K562 (cell line): ENCODE results near the gene CD22. TPM values are rescaled to one million over a fixed set of nuclear protein-coding genes. Genes with fewer than 3 reads are reported as not detected.
A peak's percentile ranks its signal among the peaks of the same experiment; 100 is the strongest.

Experiments used
- BRF1 ChIP-seq: IDR thresholded peaks from 3 replicates; pipeline ENCODE4 v1.6.1; 2011; ENCODE audit warnings: borderline replicate concordance, mild to moderate bottlenecking; ENCODE audit not compliant: insufficient read length; ENCODE audit errors: extremely low read depth
- C11orf30 ChIP-seq: fragments of 450-650 bp; IDR thresholded peaks from 2 replicates; pipeline ENCODE4 v1.6.1; 2016; ENCODE audit warnings: low read depth, mild to moderate bottlenecking
- CBX1 ChIP-seq: sonication (generic); IDR thresholded peaks from 2 replicates; pipeline ENCODE4 v1.6.1; 2016; ENCODE audit warnings: antibody characterized with exemption, low read depth, mild to moderate bottlenecking
- CCNT2 ChIP-seq: IDR thresholded peaks from 2 replicates; pipeline ENCODE4 v1.6.1; 2011; ENCODE audit warnings: borderline replicate concordance, low read depth, mild to moderate bottlenecking, moderate library complexity, mixed read lengths, low read length; ENCODE audit not compliant: insufficient read length; ENCODE audit errors: extremely low read depth
- HOMEZ ChIP-seq: fragments of 250-450 bp; sonication (Bioruptor Pico); IDR thresholded peaks from 2 replicates; pipeline ENCODE4 v1.4.0; 2020; ENCODE audit warnings: mild to moderate bottlenecking, moderate library complexity
- ILF3 ChIP-seq: fragments of 450-650 bp; IDR thresholded peaks from 2 replicates; pipeline ENCODE4 v1.6.1; 2018; ENCODE audit warnings: antibody characterized with exemption, mild to moderate bottlenecking, moderate library complexity, borderline replicate concordance
- KLF13 ChIP-seq: fragments of 450-650 bp; IDR thresholded peaks from 2 replicates; pipeline ENCODE4 v1.6.1; 2016; ENCODE audit warnings: missing genetic modification characterization, low read depth, mild to moderate bottlenecking, missing compliant biosample characterization, moderate library complexity, borderline replicate concordance
- MECOM ChIP-seq: fragments of 250-450 bp; sonication (Bioruptor Pico); IDR thresholded peaks from 2 replicates; pipeline ENCODE4 v1.8.0; 2022; ENCODE audit warnings: inconsistent platforms
- NBN ChIP-seq: fragments of 450-650 bp; IDR thresholded peaks from 2 replicates; pipeline ENCODE4 v1.6.1; 2016; ENCODE audit warnings: low read depth, mild to moderate bottlenecking
- POLR2B ChIP-seq: fragments of 450-650 bp; IDR thresholded peaks from 2 replicates; pipeline ENCODE4 v1.6.1; 2018; ENCODE audit warnings: low read depth; ENCODE audit not compliant: partially characterized antibody
- PPARD ChIP-seq: fragments of 250-450 bp; sonication (Bioruptor Pico); IDR thresholded peaks from 2 replicates; pipeline ENCODE4 v1.8.0; 2022; ENCODE audit warnings: inconsistent platforms, mild to moderate bottlenecking, moderate library complexity
- SIN3A ChIP-seq, 2 experiments: fragments of 150-350 bp in 1 of 2; IDR thresholded peaks; 2 replicates each; pipeline ENCODE4 v1.6.1; 2011 to 2016; ENCODE audit warnings: borderline replicate concordance in 2 of 2, low read depth in 2 of 2, low read length in 2 of 2, mild to moderate bottlenecking in 2 of 2, moderate library complexity in 2 of 2; ENCODE audit not compliant: control insufficient read depth in 1 of 2
- SIX5 ChIP-seq, 2 experiments: IDR thresholded peaks; 2 replicates each; pipeline ENCODE4 v1.6.1; 2011; ENCODE audit warnings: low read length in 2 of 2, borderline replicate concordance in 1 of 2, low read depth in 1 of 2, mild to moderate bottlenecking in 1 of 2, moderate library complexity in 1 of 2; ENCODE audit not compliant: insufficient read depth in 1 of 2
- TCF3 ChIP-seq: sonication (generic); formaldehyde crosslinking; IDR thresholded peaks from 2 replicates; pipeline ENCODE4 v1.4.0; 2020; ENCODE audit warnings: mild to moderate bottlenecking, missing genetic modification reagents
- TEAD2 ChIP-seq: fragments of 450-650 bp; IDR thresholded peaks from 2 replicates; pipeline ENCODE4 v1.6.1; 2016; ENCODE audit warnings: missing genetic modification characterization, control low read depth, missing compliant biosample characterization
- TRIM24 ChIP-seq, 2 experiments: fragments of 450-650 bp; IDR thresholded peaks; 2 replicates each; pipeline ENCODE4 v1.6.1; 2016
- UBTF ChIP-seq, 2 experiments: IDR thresholded peaks; 2 replicates each; pipeline ENCODE4 v1.6.1; 2012; ENCODE audit warnings: improper control_type of control experiment in 2 of 2, low read depth in 2 of 2, low read length in 2 of 2, borderline replicate concordance in 1 of 2
- XRCC4 ChIP-seq: IDR thresholded peaks from one replicate; pipeline ENCODE4 v1.6.1; 2011; ENCODE audit not compliant: insufficient read depth, insufficient read length; ENCODE audit errors: extremely low read depth
- ZFP36 ChIP-seq: fragments of 150-350 bp; IDR thresholded peaks from 2 replicates; pipeline ENCODE4 v1.6.1; 2018; ENCODE audit warnings: low read length, low read depth; ENCODE audit not compliant: partially characterized antibody
- ZNF133 ChIP-seq: fragments of 250-450 bp; sonication (Bioruptor Pico); IDR thresholded peaks from 2 replicates; pipeline ENCODE4 v1.4.0; 2020; ENCODE audit warnings: mild to moderate bottlenecking
- ZNF174 ChIP-seq: fragments of 250-450 bp; sonication (Bioruptor Pico); IDR thresholded peaks from 2 replicates; pipeline ENCODE4 v1.4.0; 2020; ENCODE audit warnings: mild to moderate bottlenecking
- ZNF766 ChIP-seq: fragments of 200-800 bp; sonication (Bioruptor generic); conservative IDR thresholded peaks from 2 replicates; pipeline ENCODE4 v1.6.1; 2016; ENCODE audit warnings: missing genetic modification characterization, missing compliant biosample characterization
- polyA plus RNA-seq, 8 experiments: library from polyadenylated mRNA; depleted of rRNA in 4 of 8; stranded (reverse) in 5 of 8; unstranded in 3 of 8; fragments of >200 nt; fragmentation: Nextera tagmentation in 2 of 8; fragmentation: Illumina TruSeq in 1 of 8; extraction: Ambion mirVana in 2 of 8; extraction: Trizol in 1 of 8; gene quantifications; 2 replicates each; pipeline versions ENCODE4 v1.2.1 to v1.2.3, GENCODE V29; 2011 to 2014; ENCODE audit warnings: inconsistent platforms in 1 of 8, missing spikeins in 1 of 8
- total RNA-seq, 7 experiments: library from RNA; depleted of rRNA in 6 of 7; stranded (reverse); fragments of >200 nt in 6 of 7; fragmentation: Illumina TruSeq in 2 of 7; extraction: Trizol in 2 of 7; gene quantifications; 2 replicates each; pipeline versions ENCODE4 v1.2.1 to v1.2.3, GENCODE V29; 2011 to 2021; ENCODE audit warnings: low replicate concordance in 1 of 7
- TF ChIP-seq, protein P1 (sequence below): sonication (generic); formaldehyde crosslinking; IDR thresholded peaks from 2 replicates; pipeline ENCODE4 v1.8.0; 2022; ENCODE audit warnings: missing genetic modification reagents, mild to moderate bottlenecking, borderline replicate concordance
- TF ChIP-seq, protein P2 (sequence below): fragments of 250-450 bp; sonication (Bioruptor Pico); IDR thresholded peaks from 2 replicates; pipeline ENCODE4 v1.8.0; 2021; ENCODE audit warnings: moderate library complexity, mild to moderate bottlenecking, inconsistent platforms

Gene CD22
- total and polyA plus RNA-seq, 9 of the 15 experiments (the other 6 are each of a cell fraction or from before 2014, with no cell fraction given), result 0.29 to 5.0 (median 3.5) TPM

- no peak for TF ChIP-seq NBN
- no peak; the same call in 1 of the 2 replicates for TF ChIP-seq ZNF766 (CRISPR knock-in tag)
- TF ChIP-seq POLR2B, result no peak
- no peak for TF ChIP-seq SIN3A (IDR thresholded peaks at IDR 0.05; ENCODE audit: borderline replicate concordance in 2 of 2, control insufficient read depth in 1 of 2, low read depth in 2 of 2, low read length in 2 of 2)
- no peak for TF ChIP-seq CBX1
- TF ChIP-seq ILF3, result no peak
- no peak for TF ChIP-seq ZNF133 (CRISPR knock-in tag)
- peak; percentile 64 for TF ChIP-seq CCNT2
- TF ChIP-seq KLF13 (tag), result no peak
- TF ChIP-seq TCF3 (CRISPR knock-in tag), result no peak
- TF ChIP-seq ZFP36, result no peak
- TF ChIP-seq TEAD2 (tag), result no peak
- no peak for TF ChIP-seq BRF1
- TF ChIP-seq C11orf30, result 0 out of 2 replicates have a peak, but pooled peaks have one; percentile 37
- peak; percentile 32 to 55; a peak in 2 of 4 replicates for TF ChIP-seq TRIM24 (IDR thresholded peaks at IDR 0.05)
- no peak for TF ChIP-seq PPARD (CRISPR knock-in tag)
- TF ChIP-seq, protein P1, sequence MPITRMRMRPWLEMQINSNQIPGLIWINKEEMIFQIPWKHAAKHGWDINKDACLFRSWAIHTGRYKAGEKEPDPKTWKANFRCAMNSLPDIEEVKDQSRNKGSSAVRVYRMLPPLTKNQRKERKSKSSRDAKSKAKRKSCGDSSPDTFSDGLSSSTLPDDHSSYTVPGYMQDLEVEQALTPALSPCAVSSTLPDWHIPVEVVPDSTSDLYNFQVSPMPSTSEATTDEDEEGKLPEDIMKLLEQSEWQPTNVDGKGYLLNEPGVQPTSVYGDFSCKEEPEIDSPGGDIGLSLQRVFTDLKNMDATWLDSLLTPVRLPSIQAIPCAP, result no peak
- TF ChIP-seq, protein P2, sequence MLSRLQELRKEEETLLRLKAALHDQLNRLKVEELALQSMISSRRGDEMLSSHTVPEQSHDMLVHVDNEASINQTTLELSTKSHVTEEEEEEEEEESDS, result no peak
- TF ChIP-seq XRCC4, result no peak
- TF ChIP-seq SIX5 (IDR thresholded peaks at IDR 0.05; ENCODE audit: borderline replicate concordance in 1 of 2, insufficient read depth in 1 of 2, low read depth in 1 of 2, low read length in 2 of 2), result no peak
- TF ChIP-seq HOMEZ (CRISPR knock-in tag), result no peak
- TF ChIP-seq MECOM (CRISPR knock-in tag), result no peak
- no peak for TF ChIP-seq ZNF174
- no peak for TF ChIP-seq UBTF (IDR thresholded peaks at IDR 0.05; ENCODE audit: borderline replicate concordance in 1 of 2, low read depth in 2 of 2, low read length in 2 of 2)
Measured at GRCh38 chr19:35389192-35389861, 60.3 kb downstream of the CD22 start (continued).
